ENCODE data around the gene STK32B.

DNA sequence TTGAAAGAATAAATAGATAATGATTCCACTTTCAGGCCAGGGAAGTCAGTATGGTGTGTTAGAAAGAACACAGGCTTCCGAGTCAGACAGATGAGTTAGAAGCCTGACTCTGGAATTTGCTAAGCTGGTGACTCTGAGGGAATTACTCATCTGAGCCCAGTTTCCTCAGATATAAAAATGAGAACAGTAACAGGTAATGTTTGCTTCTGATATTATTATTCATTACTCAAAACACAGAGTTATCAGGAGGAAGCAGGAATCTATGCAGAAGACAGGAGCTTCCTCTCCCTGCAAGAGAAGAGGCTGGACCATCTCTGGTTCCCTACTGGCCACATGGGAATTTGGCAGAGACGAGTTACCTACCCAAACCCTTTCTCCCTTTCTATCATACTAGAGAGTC is 494.0 kb downstream of the STK32B start:
- TF ChIP-seq POLR2A (IDR thresholded peaks at IDR 0.05), result no peak
- TF ChIP-seq CTCF (IDR thresholded peaks at IDR 0.05), result no peak
